HG02970 (cell line): ENCODE data around the gene TROAP.
"Not testable (repeated sequence)": the region's sequence is repeated elsewhere in the genome, so short reads cannot be mapped to it uniquely, and the experiment has no call there.

Experiments used
- ATAC-seq: cut with Tn5 transposase; IDR thresholded peaks from one replicate; pipeline ENCODE4 v1.9.1; 2021; ENCODE audit warnings: mild to moderate bottlenecking, moderate library complexity, moderate number of reproducible peaks; ENCODE audit not compliant: unreplicated experiment, low FRiP score

Gene TROAP

GRCh38 chr12:49294086-49294803 is 28.8 kb upstream of the TROAP start:
- ATAC-seq: no peak

- ATAC-seq: no peak
Observed at GRCh38 chr12:49294804-49295081, 28.3 kb upstream of the TROAP start.

GRCh38 chr12:49295082-49295936 is 27.7 kb upstream of the TROAP start, which contains the start of gene PRPH:
Gene PRPH, plus strand, starts transcription at chr12:49295147. Its CDS starts 54 bp downstream, at chr12:49295201.
- ATAC-seq: no peak

- no peak for ATAC-seq
Observed at GRCh38 chr12:49296034-49296835, 26.8 kb upstream of the TROAP start.

GRCh38 chr12:49296836-49297694 is 26.0 kb upstream of the TROAP start:
- ATAC-seq: no peak

GRCh38 chr12:49297695-49298060 is 25.4 kb upstream of the TROAP start:
- ATAC-seq: no peak

GRCh38 chr12:49298160-49298559 is 24.9 kb upstream of the TROAP start:
- no peak for ATAC-seq

GRCh38 chr12:49301760-49302159 is 21.3 kb upstream of the TROAP start:
- ATAC-seq: no peak

GRCh38 chr12:49304161-49304560 is 18.9 kb upstream of the TROAP start:
- no peak for ATAC-seq

- no peak for ATAC-seq
Observed at GRCh38 chr12:49305762-49306510, 17.1 kb upstream of the TROAP start.

GRCh38 chr12:49309386-49309785 is 13.7 kb upstream of the TROAP start:
- no peak for ATAC-seq

- ATAC-seq: not testable (repeated sequence)
Observed at GRCh38 chr12:49310451-49311000, 12.5 kb upstream of the TROAP start.

GRCh38 chr12:49314811-49315210 is 8.2 kb upstream of the TROAP start:
- no peak for ATAC-seq

GRCh38 chr12:49317118-49317517 is 5.9 kb upstream of the TROAP start:
- not testable (repeated sequence) for ATAC-seq

- not testable (repeated sequence) for ATAC-seq
Observed at GRCh38 chr12:49320411-49321103, 2.5 kb upstream of the TROAP start.

GRCh38 chr12:49322367-49322707 is 718 bp upstream of the TROAP start:
- ATAC-seq: no peak

GRCh38 chr12:49323524-49324097 is 556 bp downstream of the TROAP start:
- no peak for ATAC-seq

- ATAC-seq: no peak
Observed at GRCh38 chr12:49325606-49326005, 2.6 kb downstream of the TROAP start.
